HFFc6 (cell line): ENCODE measurements around the gene CTNNBL1. TPM values are rescaled to one million over a fixed set of nuclear protein-coding genes. Genes with fewer than 3 reads are reported as not detected.
"Not testable (repeated sequence)": the region's sequence is repeated elsewhere in the genome, so short reads cannot be mapped to it uniquely, and the experiment has no call there.

Source experiments
- DNase-seq: peaks from one replicate; pipeline ENCODE4 v3.0.0-alpha.2; 2018
- H3K27ac Mint-ChIP-seq: 2 replicates; pipeline ENCODE4 v1.8.0; 2020; ENCODE audit warnings: mild to moderate bottlenecking, mixed read lengths
- H3K27me3 Mint-ChIP-seq: 2 replicates; pipeline ENCODE4 v1.8.0; 2021; ENCODE audit warnings: mild to moderate bottlenecking, moderate library complexity, mixed read lengths; ENCODE audit not compliant: insufficient read depth
- H3K36me3 Mint-ChIP-seq: 2 replicates; pipeline ENCODE4 v1.8.0; 2021; ENCODE audit warnings: low read depth, mixed read lengths
- H3K4me1 Mint-ChIP-seq: 2 replicates; pipeline ENCODE4 v1.8.0; 2020; ENCODE audit warnings: low read depth, mixed read lengths
- H3K4me3 Mint-ChIP-seq: 2 replicates; pipeline ENCODE4 v1.8.0; 2020; ENCODE audit warnings: mild to moderate bottlenecking, moderate library complexity, mixed read lengths
- H3K9me3 Mint-ChIP-seq: 2 replicates; pipeline ENCODE4 v1.8.0; 2020; ENCODE audit warnings: mild to moderate bottlenecking, mixed read lengths
- CTCF ChIP-seq: fragments of 200-600 bp; sonication (generic); IDR thresholded peaks from 2 replicates; pipeline ENCODE4 v1.5.0; 2021; ENCODE audit warnings: antibody characterized with exemption, mild to moderate bottlenecking
- total RNA-seq, 6 experiments: library from RNA; stranded (reverse); fragmentation: NEBNext Ultra II Directional; extraction: Animal tissue kit (Norgen Biotek cat#: 25700); gene quantifications; 2 replicates in 1 of 6; 3 replicates in 5 of 6; pipeline ENCODE4 v1.2.3, GENCODE V29; 2021

The CTNNBL1 gene
- total RNA-seq, 6 experiments from 2014 or later, result 49.7 to 62.4 (median 59.5) TPM

- Mint-ChIP-seq H3K4me3 (peak overlapping the region; percentile 69), H3K4me1 (peaks cover 19% of the 10 kb centered on the region), H3K9me3 (peaks cover 8% of the 10 kb centered on the region; the same call in 1 of the 2 replicates), H3K27ac (no peak overlapping the region), H3K27me3 (peaks cover 48% of the 10 kb centered on the region), H3K36me3 (no peaks in the 10 kb centered on the region)
- DNase-seq, result no peak
- no peak for TF ChIP-seq CTCF
Observed at GRCh38 chr20:37670351-37670791, 23.5 kb upstream of the CTNNBL1 start.

DNA sequence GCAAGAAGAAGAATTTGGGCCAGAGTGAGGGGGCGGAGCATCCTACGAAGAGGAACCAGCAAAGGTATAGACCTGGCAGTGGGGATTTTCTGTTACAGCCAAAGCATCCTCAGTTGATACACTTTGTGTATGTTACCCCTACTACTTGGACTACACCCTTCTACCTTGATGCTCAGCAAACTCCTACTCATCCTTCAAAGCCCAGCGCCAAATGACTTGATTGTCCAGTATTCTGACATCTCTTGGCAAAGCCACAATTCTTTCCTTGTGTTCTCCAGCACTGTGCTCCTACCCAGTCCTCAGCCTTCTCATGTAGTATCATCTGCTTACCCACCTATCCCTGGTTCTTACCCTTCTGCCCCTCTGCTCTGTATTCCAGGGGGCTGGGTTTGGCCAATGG, 21.7 kb upstream of the CTNNBL1 start:
- no peak for DNase-seq
- Mint-ChIP-seq H3K4me3 (no peak overlapping the region), H3K4me1 (peaks cover 19% of the 10 kb centered on the region), H3K27ac (no peak overlapping the region), H3K36me3 (no peaks in the 10 kb centered on the region), H3K9me3 (no peaks in the 10 kb centered on the region), H3K27me3 (peaks cover 53% of the 10 kb centered on the region)
- TF ChIP-seq CTCF, result no peak

- no peaks in the 10 kb centered on the region for H3K36me3 Mint-ChIP-seq
- H3K27ac Mint-ChIP-seq, result no peak overlapping the region
- no peak for TF ChIP-seq CTCF
- DNase-seq, result no peak
- no peak overlapping the region for H3K4me3 Mint-ChIP-seq
- H3K4me1 Mint-ChIP-seq, result peaks cover 19% of the 10 kb centered on the region
- peaks cover 55% of the 10 kb centered on the region for H3K27me3 Mint-ChIP-seq
- H3K9me3 Mint-ChIP-seq, result no peaks in the 10 kb centered on the region
Observed at GRCh38 chr20:37673444-37673843, 20.4 kb upstream of the CTNNBL1 start.

DNA sequence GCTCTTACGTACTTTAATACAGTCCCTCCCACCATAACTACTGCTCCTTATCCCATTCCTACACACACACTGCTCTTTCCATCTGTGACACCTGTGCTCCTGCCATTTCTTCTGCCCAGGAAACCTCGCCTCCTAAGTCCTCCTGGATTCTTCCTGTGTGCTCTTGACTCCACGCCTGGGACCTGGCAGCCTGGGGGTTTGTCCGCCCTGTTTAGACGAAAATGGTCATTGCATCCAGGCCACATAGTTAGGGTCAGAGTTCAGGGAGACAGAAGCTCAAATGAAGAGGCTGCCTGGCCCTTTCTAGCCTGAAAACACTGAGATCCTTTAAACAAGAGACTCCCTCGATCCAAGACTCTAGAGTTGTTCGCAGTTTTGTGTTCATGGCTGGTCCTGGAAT, 17.4 kb upstream of the CTNNBL1 start:
- Mint-ChIP-seq H3K27ac (no peak overlapping the region), H3K4me3 (no peak overlapping the region), H3K4me1 (peaks cover 6% of the 10 kb centered on the region; the same call in 1 of the 2 replicates), H3K9me3 (no peaks in the 10 kb centered on the region), H3K27me3 (peaks cover 37% of the 10 kb centered on the region), H3K36me3 (no peaks in the 10 kb centered on the region)
- TF ChIP-seq CTCF, result no peak
- DNase-seq, result no peak

GRCh38 chr20:37677969-37678861, 15.6 kb upstream of the CTNNBL1 start:
- no peak for TF ChIP-seq CTCF
- Mint-ChIP-seq H3K36me3 (no peaks in the 10 kb centered on the region), H3K27ac (no peak overlapping the region), H3K4me1 (peaks cover 6% of the 10 kb centered on the region; the same call in 1 of the 2 replicates), H3K9me3 (no peaks in the 10 kb centered on the region), H3K27me3 (peaks cover 34% of the 10 kb centered on the region), H3K4me3 (no peak overlapping the region)
- no peak for DNase-seq

- DNase-seq, H3K27ac Mint-ChIP-seq, H3K4me1 Mint-ChIP-seq, H3K9me3 Mint-ChIP-seq, H3K4me3 Mint-ChIP-seq, H3K36me3 Mint-ChIP-seq: not testable (repeated sequence)
- peaks cover 27% of the 10 kb centered on the region for H3K27me3 Mint-ChIP-seq
Observed at GRCh38 chr20:37679751-37680150, 14.1 kb upstream of the CTNNBL1 start.
